ENCODE data around the gene SPO11. TPM values are rescaled to one million over a fixed set of nuclear protein-coding genes. Genes with fewer than 3 reads are reported as not detected.

Gene SPO11
- total RNA-seq, 2 experiments from 2014 or later = not detected

- H3K4me3 ChIP-seq (ENCODE audit: low read length) = no peak overlapping the region
- Mint-ChIP-seq H3K9me3 (no peaks in the 10 kb centered on the region), H3K4me3 (no peak overlapping the region), H3K27me3 (peaks cover 42% of the 10 kb centered on the region), H3K4me1 (ENCODE audit: low read depth) (no peaks in the 10 kb centered on the region), H3K27ac (no peak overlapping the region), H3K36me3 (ENCODE audit: low read depth) (no peaks in the 10 kb centered on the region)
- ChIA-PET POLR2A (no interaction called here), CTCF (no interaction called here)
- H3K4me1 ChIP-seq (ENCODE audit: insufficient read depth, low read length) = no peaks in the 10 kb centered on the region
- no peak for ATAC-seq (ENCODE audit: poor library complexity)
- no peak for DNase-seq
- no peak for TF ChIP-seq CTCF (IDR thresholded peaks at IDR 0.05)
- H3K36me3 ChIP-seq (ENCODE audit: insufficient read depth, low read length) = no peaks in the 10 kb centered on the region
- H3K27ac ChIP-seq (ENCODE audit: low read depth in 1 of 2, low read length in 2 of 2) = no peak overlapping the region
- H3K27me3 ChIP-seq (ENCODE audit: control insufficient read depth in 1 of 2, insufficient read depth in 2 of 2, low read length in 2 of 2) = peaks cover 5% of the 10 kb centered on the region in 2 experiments
- no peaks in the 10 kb centered on the region for H3K9me3 ChIP-seq (ENCODE audit: control insufficient read depth in 1 of 2, insufficient read depth in 1 of 2, low read length in 2 of 2)
- intact Hi-C loops (cut with DNase I, micrococcal nuclease) = no loop called here
These were observed 14.3 kb upstream of the SPO11 start for GRCh38 chr20:57315083-57315975.

- no peak for TF ChIP-seq CTCF (IDR thresholded peaks at IDR 0.05)
- H3K4me1 Mint-ChIP-seq (ENCODE audit: low read depth) = no peaks in the 10 kb centered on the region
These were observed 13.6 kb upstream of the SPO11 start for GRCh38 chr20:57315976-57316480.

GRCh38 chr20:57316795-57317201 is 12.8 kb upstream of the SPO11 start:
- peaks cover 54% of the 10 kb centered on the region for H3K27me3 Mint-ChIP-seq
- CTCF ChIA-PET = no interaction called here
- DNase-seq = no peak
- ATAC-seq (ENCODE audit: poor library complexity) = no peak
- POLR2A ChIA-PET = no interaction called here
- no peak overlapping the region for H3K4me3 Mint-ChIP-seq
- no peaks in the 10 kb centered on the region for H3K9me3 ChIP-seq (ENCODE audit: control insufficient read depth in 1 of 2, insufficient read depth in 1 of 2, low read length in 2 of 2)
- H3K4me3 ChIP-seq (ENCODE audit: low read length) = no peak overlapping the region
- no peaks in the 10 kb centered on the region for H3K36me3 Mint-ChIP-seq (ENCODE audit: low read depth)
- intact Hi-C loops (cut with DNase I, micrococcal nuclease) = no loop called here
- no peaks in the 10 kb centered on the region for H3K4me1 Mint-ChIP-seq (ENCODE audit: low read depth)
- peaks cover 5% of the 10 kb centered on the region in 2 experiments for H3K27me3 ChIP-seq (ENCODE audit: control insufficient read depth in 1 of 2, insufficient read depth in 2 of 2, low read length in 2 of 2)
- no peaks in the 10 kb centered on the region for H3K4me1 ChIP-seq (ENCODE audit: insufficient read depth, low read length)
- H3K27ac ChIP-seq (ENCODE audit: low read depth in 1 of 2, low read length in 2 of 2) = no peak overlapping the region
- H3K27ac Mint-ChIP-seq = no peak overlapping the region
- TF ChIP-seq CTCF (IDR thresholded peaks at IDR 0.05) = no peak
- no peaks in the 10 kb centered on the region for H3K36me3 ChIP-seq (ENCODE audit: insufficient read depth, low read length)
- no peaks in the 10 kb centered on the region for H3K9me3 Mint-ChIP-seq

More at GRCh38 chr20:57315976-57316480, 13.6 kb upstream of the SPO11 start:
- Histone ChIP-seq H3K9me3 (ENCODE audit: control insufficient read depth in 1 of 2, insufficient read depth in 1 of 2, low read length in 2 of 2) (no peaks in the 10 kb centered on the region), H3K27ac (ENCODE audit: low read depth in 1 of 2, low read length in 2 of 2) (no peak overlapping the region), H3K4me1 (ENCODE audit: insufficient read depth, low read length) (no peaks in the 10 kb centered on the region), H3K4me3 (ENCODE audit: low read length) (no peak overlapping the region), H3K36me3 (ENCODE audit: insufficient read depth, low read length) (no peaks in the 10 kb centered on the region), H3K27me3 (ENCODE audit: control insufficient read depth in 1 of 2, insufficient read depth in 2 of 2, low read length in 2 of 2) (peaks cover 5% of the 10 kb centered on the region in 2 experiments)
- no peaks in the 10 kb centered on the region for H3K36me3 Mint-ChIP-seq (ENCODE audit: low read depth)
- POLR2A ChIA-PET = no interaction called here
- H3K9me3 Mint-ChIP-seq = no peaks in the 10 kb centered on the region
- ATAC-seq (ENCODE audit: poor library complexity) (no peak), DNase-seq (no peak)
- intact Hi-C loops (cut with DNase I, micrococcal nuclease) = no loop called here
- H3K27ac Mint-ChIP-seq = no peak overlapping the region
- CTCF ChIA-PET = no interaction called here
- H3K27me3 Mint-ChIP-seq = peaks cover 46% of the 10 kb centered on the region
- H3K4me3 Mint-ChIP-seq = no peak overlapping the region

Data from CD4-positive, alpha-beta T cell (primary cell).